ENCODE data around the gene ST6GALNAC2. TPM values are rescaled to one million over a fixed set of nuclear protein-coding genes. Genes with fewer than 3 reads are reported as not detected.
"Not testable (repeated sequence)": the region's sequence is repeated elsewhere in the genome, so short reads cannot be mapped to it uniquely, and the experiment has no call there.

ST6GALNAC2 gene
- total RNA-seq, 2 experiments from 2014 or later: not detected

DNA sequence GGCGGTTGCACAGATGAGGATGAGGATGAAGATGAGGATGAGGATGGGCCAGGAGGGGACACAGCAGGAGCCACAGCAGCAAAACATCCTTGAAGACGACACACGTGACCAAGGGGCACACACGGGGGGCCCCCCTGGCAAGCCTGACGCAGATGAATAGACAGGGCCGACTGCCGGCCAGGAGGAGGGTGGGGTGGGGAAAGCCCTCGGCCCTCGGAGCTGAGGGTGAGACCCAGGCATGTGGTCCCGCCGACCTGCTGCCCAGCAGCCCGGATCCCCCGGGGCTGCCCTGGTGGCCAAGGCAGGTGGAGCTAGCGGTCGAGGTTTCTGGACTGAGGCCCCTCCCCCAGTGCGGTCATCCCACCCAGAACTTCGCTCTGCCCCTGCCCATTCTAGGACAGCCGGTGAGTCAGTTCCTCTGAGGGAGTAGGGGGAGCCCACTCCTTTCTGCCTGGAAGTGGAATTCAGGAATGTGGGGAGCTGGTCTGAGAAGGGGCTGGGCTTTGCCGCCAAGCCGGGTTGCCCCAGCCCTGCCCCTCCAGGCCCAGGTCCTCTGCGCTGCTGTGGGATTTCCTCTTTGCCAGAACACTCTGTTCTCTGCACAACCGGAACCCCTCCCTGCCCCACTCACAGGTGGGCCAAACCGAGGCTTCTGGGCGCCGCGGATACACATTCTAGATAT is 58.1 kb downstream of the ST6GALNAC2 start:
- CTCF ChIA-PET: interaction anchor here (0.7 to 2.0 kb wide), 7 partner anchors 19 to 193 kb away, joined by 3 to 10 read pairs (median 4); no protein-coding TSS in a partner anchor
- POLR2A ChIA-PET: interaction anchor here (0.7 to 1.4 kb wide), 2 partner anchors 10 to 182 kb away, joined by 3 read pairs; partner anchors contain the start of gene CYGB

DNA sequence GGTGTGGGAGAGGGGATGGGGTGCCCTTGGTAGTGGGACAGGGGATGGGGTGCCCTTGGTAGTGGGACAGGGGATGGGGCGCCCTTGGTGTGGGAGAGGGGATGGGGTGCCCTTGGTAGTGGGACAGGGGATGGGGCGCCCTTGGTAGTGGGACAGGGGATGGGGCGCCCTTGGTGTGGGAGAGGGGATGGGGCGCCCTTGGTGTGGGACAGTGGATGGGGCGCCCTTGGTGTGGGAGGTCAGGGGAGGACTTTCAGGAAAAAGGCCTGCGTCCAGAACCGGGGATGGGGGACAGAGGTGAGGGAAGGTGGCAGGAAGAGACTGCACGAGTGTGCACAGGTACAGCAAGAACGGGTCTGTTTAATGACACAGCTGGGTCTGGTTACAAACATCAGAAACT is 58.6 kb downstream of the ST6GALNAC2 start:
- ChIA-PET POLR2A (interaction anchor here (1.4 kb wide), 1 partner anchor 10 kb away, joined by 3 read pairs; the partner anchor contains the start of gene CYGB), CTCF (interaction anchor here (2.0 kb wide), 1 partner anchor 31 kb away, joined by 10 read pairs; no protein-coding TSS in a partner anchor)

DNA sequence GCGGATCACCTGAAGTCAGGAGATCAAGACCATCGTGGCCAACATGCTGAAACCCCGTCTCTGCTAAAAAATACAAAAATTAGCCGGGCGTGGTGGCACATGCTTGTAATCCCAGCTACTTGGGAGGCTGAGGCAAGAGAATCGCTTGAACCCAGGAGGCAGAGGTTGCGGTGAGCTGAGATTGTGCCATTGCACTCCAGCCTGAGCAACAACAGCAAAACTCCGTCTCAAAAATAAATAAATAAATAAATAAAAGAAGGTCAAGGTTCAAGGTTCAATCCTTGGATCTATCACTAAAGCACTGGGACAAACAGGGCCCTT is 60.2 kb downstream of the ST6GALNAC2 start:
- CTCF ChIA-PET: interaction anchor here (1.0 to 5.0 kb wide), 2 partner anchors 26 to 98 kb away, joined by 3 to 57 read pairs; no protein-coding TSS in a partner anchor
- POLR2A ChIA-PET: not testable (repeated sequence)

DNA sequence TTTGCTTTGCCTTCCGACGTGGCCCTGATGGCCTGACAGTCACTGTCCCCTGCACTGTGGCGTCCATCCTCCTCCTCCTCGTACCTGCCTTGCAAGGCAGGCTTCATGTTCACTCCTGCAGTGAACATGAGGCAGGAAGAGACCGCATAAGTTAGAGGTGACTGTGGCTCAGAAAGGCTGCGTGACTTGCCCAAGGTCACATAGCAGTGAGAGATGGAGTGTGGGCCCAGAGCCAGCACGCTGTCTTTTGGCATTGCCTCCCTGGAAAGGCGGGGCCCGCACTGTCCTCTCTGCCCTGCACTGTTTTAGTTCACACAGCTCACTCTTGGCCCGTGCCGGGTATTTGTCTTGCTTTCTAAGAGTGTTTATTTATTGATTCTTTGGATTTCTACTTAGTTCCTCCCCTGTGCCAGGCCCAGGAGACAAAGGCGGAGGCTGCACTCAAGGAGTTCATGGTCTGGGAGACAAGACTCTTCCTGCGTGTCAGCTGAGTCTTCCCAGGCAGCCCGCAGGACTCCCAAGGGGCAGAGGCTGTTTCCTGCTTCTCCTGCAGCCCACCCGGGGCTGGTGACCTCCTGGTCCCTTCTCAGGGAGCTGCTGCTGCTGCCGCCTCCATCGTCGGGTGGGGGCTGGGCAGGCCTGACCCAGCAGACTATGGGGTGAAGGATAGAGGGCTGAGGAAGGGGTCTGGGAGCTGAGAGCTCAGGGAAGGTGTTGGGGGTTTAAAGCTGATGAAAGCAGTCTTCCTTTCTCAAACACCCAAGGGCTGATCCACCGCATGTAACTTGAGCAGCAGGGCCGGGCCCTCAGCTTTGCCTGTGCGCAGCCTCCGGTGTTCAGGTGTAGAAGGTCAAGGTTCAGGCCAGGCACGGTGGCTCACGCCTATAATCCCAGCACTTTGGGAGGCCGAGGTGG is 60.8 kb downstream of the ST6GALNAC2 start:
- CTCF ChIA-PET: interaction anchor here (0.7 to 5.0 kb wide), 7 partner anchors 27 to 444 kb away, joined by 3 to 57 read pairs (median 3); no protein-coding TSS in a partner anchor

DNA sequence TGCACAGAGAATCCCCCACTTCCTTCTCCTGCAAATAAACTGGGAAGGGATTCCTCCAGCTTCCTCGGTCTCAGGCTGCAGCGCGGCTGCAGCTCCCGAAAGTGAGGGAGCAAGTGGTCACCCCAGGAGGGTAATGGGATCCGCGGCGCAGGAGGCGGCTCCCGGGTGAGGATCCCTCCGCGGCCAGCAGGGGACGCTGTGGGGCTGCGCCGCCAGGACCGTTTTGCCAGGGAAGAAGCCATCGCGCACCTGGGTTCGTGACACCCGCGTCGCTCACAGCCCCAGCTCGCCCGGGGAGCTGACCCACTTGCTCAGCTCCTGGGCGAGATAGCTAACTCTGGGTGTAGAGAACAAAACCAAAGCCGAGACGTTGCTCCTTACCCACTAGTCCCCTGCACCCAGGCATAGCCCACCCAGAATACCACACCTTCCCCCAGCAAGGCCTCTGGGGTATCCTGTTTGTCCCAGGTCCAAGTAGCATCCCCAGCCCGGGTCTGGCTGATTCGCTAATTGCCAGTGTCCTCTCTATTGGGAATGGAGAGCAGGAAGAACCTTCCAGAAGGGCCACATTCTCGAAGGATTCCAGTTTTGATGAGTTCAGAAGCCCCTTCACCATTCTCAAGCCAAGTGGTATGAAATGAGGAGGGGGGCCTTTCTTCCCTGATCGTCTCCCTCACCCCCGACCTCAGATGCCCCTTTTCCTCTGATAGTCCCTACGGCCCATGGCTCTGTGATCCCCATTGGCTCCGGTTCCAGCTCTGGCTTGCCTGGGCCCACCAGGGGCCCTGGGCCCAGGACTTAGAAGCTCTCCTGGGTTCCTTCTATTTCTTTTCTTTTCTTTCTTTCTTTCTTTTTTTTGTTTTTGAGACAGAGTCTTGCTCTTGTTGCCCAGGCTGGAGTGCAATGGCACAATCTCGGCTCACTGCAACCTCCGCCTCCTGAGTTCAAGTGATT is 62.3 kb downstream of the ST6GALNAC2 start:
- ChIA-PET CTCF (interaction anchor here (0.6 to 5.0 kb wide), 29 partner anchors 10 to 295 kb away, joined by 3 to 57 read pairs (median 5); partner anchors contain the start of genes PRCD and ST6GALNAC2), POLR2A (no interaction called here)

More for the DNA sequence above, 60.8 kb downstream of the ST6GALNAC2 start:
- POLR2A ChIA-PET: no interaction called here

DNA sequence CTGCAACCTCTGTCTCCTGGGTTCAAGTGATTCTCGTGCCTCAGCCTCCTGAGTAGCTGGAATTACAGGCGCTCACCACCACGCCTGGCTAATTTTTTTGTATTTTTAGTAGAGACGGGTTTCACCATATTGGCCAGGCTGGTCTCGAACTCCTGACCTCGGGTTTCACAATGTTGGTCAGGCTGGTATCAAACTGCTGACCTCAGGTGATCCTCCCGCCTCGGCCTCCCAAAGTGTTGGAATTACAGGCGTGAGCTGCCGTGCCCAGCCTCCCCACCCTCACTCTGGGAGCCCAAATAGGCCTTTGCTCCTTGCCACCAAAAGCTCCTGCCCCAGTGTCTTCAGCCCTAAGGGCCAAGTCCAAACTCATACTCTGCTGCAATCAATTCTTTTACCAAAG is 64.0 kb downstream of the ST6GALNAC2 start:
- ChIA-PET POLR2A (interaction anchor here (0.6 kb wide), 1 partner anchor 201 kb away, joined by 11 read pairs; no protein-coding TSS in a partner anchor), CTCF (interaction anchor here (1.0 to 5.0 kb wide), 4 partner anchors 14 to 102 kb away, joined by 3 to 57 read pairs (median 8); partner anchors contain the start of gene PRCD)

DNA sequence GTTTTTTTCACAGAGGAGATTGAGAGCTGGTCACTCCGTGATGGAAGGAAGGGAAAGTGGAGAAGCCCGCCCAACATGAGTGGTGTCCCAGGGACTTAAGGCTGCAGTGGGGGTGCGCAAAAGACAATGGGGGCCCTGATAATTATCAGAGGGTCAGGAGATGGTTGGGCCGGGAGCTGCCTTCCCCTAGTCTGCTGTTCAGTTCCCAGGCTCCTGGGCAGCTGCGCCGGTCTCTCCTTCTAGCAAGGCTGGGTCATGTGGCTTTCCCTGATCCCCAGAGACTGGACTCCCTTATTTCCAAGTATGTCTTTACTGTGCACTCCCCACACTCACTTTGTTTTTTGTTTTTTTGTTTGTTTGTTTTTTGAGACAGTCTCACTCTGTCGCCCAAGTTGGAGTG is 64.4 kb downstream of the ST6GALNAC2 start:
- ChIA-PET POLR2A (interaction anchor here (0.6 kb wide), 1 partner anchor 201 kb away, joined by 11 read pairs; no protein-coding TSS in a partner anchor), CTCF (interaction anchor here (1.0 to 5.0 kb wide), 2 partner anchors 30 to 102 kb away, joined by 3 to 57 read pairs; no protein-coding TSS in a partner anchor)

DNA sequence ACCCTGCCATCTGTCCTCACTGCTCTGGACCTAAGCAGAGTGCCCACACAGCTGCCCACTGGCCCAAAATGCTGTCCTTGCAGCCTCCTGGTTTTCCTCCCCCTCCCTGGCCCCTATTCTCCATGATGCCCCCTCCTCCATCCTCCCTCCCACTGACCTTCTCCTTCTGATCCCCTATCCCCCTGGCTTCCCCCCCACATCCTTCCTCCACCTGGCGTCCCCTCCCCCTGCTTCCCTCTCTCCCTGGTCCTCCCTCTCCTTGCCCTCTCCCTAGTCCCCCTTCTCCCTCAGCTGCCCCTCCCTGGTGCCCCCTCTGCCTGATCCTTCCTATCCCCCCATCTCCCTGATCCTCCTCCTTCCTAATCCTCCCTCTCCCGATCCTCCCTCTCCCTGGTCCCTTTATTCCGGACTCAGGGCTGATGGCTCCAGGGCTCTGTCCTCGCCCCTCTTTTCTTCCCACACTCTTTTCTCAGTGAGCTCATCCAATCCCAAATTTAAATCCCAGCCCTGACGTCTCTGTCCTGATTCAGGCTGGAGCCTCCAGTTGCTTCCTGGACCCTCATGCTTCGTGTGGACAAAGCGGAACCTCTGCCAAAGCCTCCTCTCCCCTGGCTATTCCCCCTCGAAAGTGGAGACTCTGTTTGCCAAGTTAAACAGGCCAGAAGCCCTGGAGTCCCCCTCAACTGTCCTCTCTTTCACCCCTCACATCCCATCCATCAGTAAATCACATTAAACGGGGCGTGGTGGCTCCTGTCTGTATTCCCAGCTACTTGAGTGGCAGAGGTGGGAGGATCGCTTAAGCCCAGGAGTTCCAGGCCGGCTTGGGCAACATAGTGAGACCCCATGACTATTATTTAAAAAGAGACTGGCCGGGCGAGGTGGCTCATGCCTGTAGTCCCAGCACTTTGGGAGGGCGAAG is 66.4 kb downstream of the ST6GALNAC2 start:
- POLR2A ChIA-PET: no interaction called here

DNA sequence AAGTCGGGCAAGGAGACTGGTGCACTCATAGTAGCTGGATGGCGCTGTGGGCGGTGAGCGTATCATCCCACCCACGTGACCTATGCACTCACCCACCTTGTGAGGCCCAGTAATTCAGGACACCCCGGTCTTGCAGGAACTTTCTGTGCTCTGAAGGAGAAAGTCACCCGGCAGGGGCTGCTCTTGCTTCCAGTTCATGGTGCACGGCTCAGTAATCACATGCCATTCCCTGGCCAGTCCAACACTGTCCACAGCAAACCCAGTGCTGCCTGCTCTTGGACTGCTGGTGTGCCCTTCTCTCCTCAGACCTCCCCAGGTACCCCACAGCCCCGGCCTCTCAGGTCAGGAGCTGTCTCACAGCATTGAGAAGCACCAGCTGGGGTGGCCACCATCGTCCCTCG is 68.0 kb downstream of the ST6GALNAC2 start:
- ChIA-PET CTCF (interaction anchor here (0.6 to 2.4 kb wide), 3 partner anchors 40 to 569 kb away, joined by 3 to 7 read pairs (median 4); no protein-coding TSS in a partner anchor), POLR2A (no interaction called here)

More for the DNA sequence above, 66.4 kb downstream of the ST6GALNAC2 start:
- CTCF ChIA-PET: interaction anchor here (0.7 to 1.1 kb wide), 3 partner anchors 10 to 1407 kb away, joined by 3 to 4 read pairs (median 3); no protein-coding TSS in a partner anchor

Other genes starting within 250 kb of the ST6GALNAC2 start
- 10 to 100 TPM; 39.4 to 41.8 TPM for gene PRPSAP1, start 231.9 kb downstream of the ST6GALNAC2 start, total RNA-seq
- gene SPHK1, start 201.3 kb downstream of the ST6GALNAC2 start, total RNA-seq: 10 to 100 TPM; 24.3 to 24.4 TPM
- gene UBE2O, start 132.7 kb downstream of the ST6GALNAC2 start, total RNA-seq: 10 to 100 TPM; 40.5 to 41.6 TPM
- under 1 TPM in 1 of 2 experiments, not detected in 1; 0.21 TPM for gene AANAT, start 118.3 kb downstream of the ST6GALNAC2 start, total RNA-seq
- 10 to 100 TPM; 34.3 to 34.4 TPM for gene RHBDF2, start 84.4 kb downstream of the ST6GALNAC2 start, total RNA-seq
- gene CYGB, start 48.2 kb downstream of the ST6GALNAC2 start, total RNA-seq: not detected
- under 1 TPM in 1 of 2 experiments, not detected in 1; 0.08 TPM for gene PRCD, start 45.8 kb downstream of the ST6GALNAC2 start, total RNA-seq
- not detected for gene ST6GALNAC1, start 57.9 kb upstream of the ST6GALNAC2 start, total RNA-seq
- gene MXRA7, start 125.1 kb upstream of the ST6GALNAC2 start, total RNA-seq: 10 to 100 TPM; 24.5 to 26.0 TPM
- gene JMJD6, start 140.7 kb upstream of the ST6GALNAC2 start, total RNA-seq: 10 to 100 TPM; 72.2 to 76.2 TPM
- gene METTL23, start 141.0 kb upstream of the ST6GALNAC2 start, total RNA-seq: 10 to 100 TPM; 40.5 to 41.0 TPM
- gene SRSF2, start 151.5 kb upstream of the ST6GALNAC2 start, total RNA-seq: 100 to 1,000 TPM; 578 to 586 TPM
- gene MFSD11, start 152.3 kb upstream of the ST6GALNAC2 start, total RNA-seq: 10 to 100 TPM; 17.3 to 19.8 TPM

Measured in activated CD8-positive, alpha-beta memory T cell treated with anti-CD3 and anti-CD28 coated beads for 36 hours (primary cell).